OCI-LY1 (cell line): ENCODE results near the gene MAP3K7CL.

ENCODE experiments used
- EZH2 ChIP-seq: fragments of 200-600 bp; sonication (generic), shearing (Covaris generic); IDR thresholded peaks from 2 replicates; pipeline ENCODE4 v1.8.0; 2017; ENCODE audit warnings: borderline replicate concordance, mixed run types, mild to moderate bottlenecking, antibody characterized with exemption, low read length, moderate library complexity, mixed read lengths
- TF ChIP-seq, protein P1 (sequence below): fragments of 200-600 bp; sonication (generic), shearing (Covaris generic); IDR thresholded peaks from 2 replicates; pipeline ENCODE4 v1.5.1; 2017; ENCODE audit warnings: mild to moderate bottlenecking, antibody characterized with exemption, low read length, moderate library complexity, mixed read lengths

DNA sequence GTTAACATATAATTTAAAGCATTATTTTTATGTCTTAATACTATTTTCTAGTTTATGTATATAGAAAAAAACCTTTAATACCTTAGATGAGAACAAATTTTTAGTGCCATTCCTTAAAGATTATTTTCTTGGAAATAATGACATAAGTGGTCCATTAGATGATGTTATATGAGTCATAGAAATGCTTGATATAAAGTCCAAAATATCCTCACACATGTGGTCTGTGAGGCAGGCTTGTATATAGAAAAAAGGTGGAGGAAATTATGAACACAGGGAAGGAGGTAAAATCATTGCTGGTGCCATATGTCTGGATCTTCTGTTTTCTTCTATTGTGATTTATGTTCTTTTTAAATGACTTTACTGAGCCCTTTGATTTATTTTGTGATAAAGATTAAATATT is 79.3 kb downstream of the MAP3K7CL start:
- TF ChIP-seq, protein P1, sequence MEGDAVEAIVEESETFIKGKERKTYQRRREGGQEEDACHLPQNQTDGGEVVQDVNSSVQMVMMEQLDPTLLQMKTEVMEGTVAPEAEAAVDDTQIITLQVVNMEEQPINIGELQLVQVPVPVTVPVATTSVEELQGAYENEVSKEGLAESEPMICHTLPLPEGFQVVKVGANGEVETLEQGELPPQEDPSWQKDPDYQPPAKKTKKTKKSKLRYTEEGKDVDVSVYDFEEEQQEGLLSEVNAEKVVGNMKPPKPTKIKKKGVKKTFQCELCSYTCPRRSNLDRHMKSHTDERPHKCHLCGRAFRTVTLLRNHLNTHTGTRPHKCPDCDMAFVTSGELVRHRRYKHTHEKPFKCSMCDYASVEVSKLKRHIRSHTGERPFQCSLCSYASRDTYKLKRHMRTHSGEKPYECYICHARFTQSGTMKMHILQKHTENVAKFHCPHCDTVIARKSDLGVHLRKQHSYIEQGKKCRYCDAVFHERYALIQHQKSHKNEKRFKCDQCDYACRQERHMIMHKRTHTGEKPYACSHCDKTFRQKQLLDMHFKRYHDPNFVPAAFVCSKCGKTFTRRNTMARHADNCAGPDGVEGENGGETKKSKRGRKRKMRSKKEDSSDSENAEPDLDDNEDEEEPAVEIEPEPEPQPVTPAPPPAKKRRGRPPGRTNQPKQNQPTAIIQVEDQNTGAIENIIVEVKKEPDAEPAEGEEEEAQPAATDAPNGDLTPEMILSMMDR, result no peak
- TF ChIP-seq EZH2, result no peak
